Neural progenitor cell (in vitro differentiated cells): ENCODE results near the gene CACNA1D.

Source experiments
- CTCF ChIP-seq: fragments of 200-600 bp; sonication (generic); IDR thresholded peaks from 2 replicates; pipeline ENCODE4 v1.5.1; 2017; ENCODE audit warnings: antibody characterized with exemption, mild to moderate bottlenecking
- EZH2 ChIP-seq: fragments of 200-600 bp; sonication (generic); IDR thresholded peaks from 2 replicates; pipeline ENCODE4 v1.6.1; 2017; ENCODE audit warnings: antibody characterized with exemption, mild to moderate bottlenecking, moderate library complexity

- TF ChIP-seq CTCF (no peak), EZH2 (no peak)
These were observed 156.7 kb downstream of the CACNA1D start for GRCh38 chr3:53650928-53651661.
